Right cardiac atrium (tissue), 5 donors: ENCODE data around the gene PATE1. TPM values are rescaled to one million over a fixed set of nuclear protein-coding genes. Genes with fewer than 3 reads are reported as not detected.
"Not testable (repeated sequence)": the region's sequence is repeated elsewhere in the genome, so short reads cannot be mapped to it uniquely, and the experiment has no call there.

Source experiments
- ATAC-seq, 2 donors: fragments of 200-7000 bp; cut with Tn5 transposase; one replicate each; pipeline versions ENCODE4 v1.8.0 to v1.9.1; 2020; ENCODE audit warnings: moderate library complexity in 2 of 2, mild to moderate bottlenecking in 1 of 2
- DNase-seq, 3 donors: peaks; one replicate each; pipeline ENCODE4 v3.0.0-alpha.2; 2020
- H3K27ac ChIP-seq: one replicate; pipeline ENCODE4 v1.5.1; 2013; ENCODE audit warnings: mild to moderate bottlenecking, low read length, control low read depth, moderate library complexity
- H3K27me3 ChIP-seq: one replicate; pipeline ENCODE4 v1.6.1; 2013; ENCODE audit not compliant: control insufficient read depth, insufficient read depth
- H3K4me1 ChIP-seq: one replicate; pipeline ENCODE4 v1.6.1; 2013; ENCODE audit warnings: low read length; ENCODE audit not compliant: control insufficient read depth, insufficient read depth
- H3K4me3 ChIP-seq: one replicate; pipeline ENCODE4 v1.5.1; 2013; ENCODE audit warnings: low read length, control low read depth
- H3K9me3 ChIP-seq: one replicate; pipeline ENCODE4 v1.6.1; 2013; ENCODE audit warnings: low read length; ENCODE audit not compliant: control insufficient read depth
- WGBS: extraction: QIAGEN DNeasy Blood & Tissue Kit; methylation state at CpG from one replicate; pipeline ENCODE4 v1.1.7; 2013; 5-methylcytosine and 5-hydroxymethylcytosine counted together
- intact Hi-C, 4 donors: fragments of 100-400 bp; cut with DNase I; formaldehyde crosslinking; loops; one replicate each; pipeline versions ENCODE4 v1.11.0 to v1.14.0; 2022 to 2023
- long read RNA-seq, 4 donors: library from polyadenylated mRNA; unstranded; transcript quantifications; one replicate each; pipeline ENCODE4 v2.0.0, GENCODE V29; 2020 to 2021
- polyA plus RNA-seq: library from polyadenylated mRNA; stranded (reverse); fragments of 200-250 nt; gene quantifications from one replicate; pipeline ENCODE4 v1.2.3, GENCODE V29; 2013
- total RNA-seq, 4 donors: library from RNA; stranded (reverse); fragmentation: NEBNext Ultra II Directional; extraction: Animal tissue kit (Norgen Biotek cat#: 25700); gene quantifications; one replicate each; pipeline ENCODE4 v1.2.1, GENCODE V29; 2021
- donor health status: healthy with polysubstance abuse.
- donor health status: DM: no; HTN: yes; CAD: no.
- donor health status: DM: no; HTN: no; CAD: no.
- donor health status: DM: no; HTN: yes; CAD: no; lungs with severe emphysema.
- donor health status: DM: yes; HTN: yes; CAD: no.

PATE1 gene
- not detected for total RNA-seq
- not detected for polyA plus RNA-seq
- long read RNA-seq, donor 1 = 0 reads
- long read RNA-seq, donor 2 = 0 reads
- long read RNA-seq, donor 3 = 0 reads
- long read RNA-seq, donor 4 = 0 reads

GRCh38 chr11:125745979-125746378 is at the start of gene PATE1:
TSS of gene PATE1 (plus strand) at chr11:125746279. CDS start at chr11:125746305, 26 bp downstream.
- H3K27me3 ChIP-seq = no peaks in the 10 kb centered on the region
- H3K4me3 ChIP-seq = no peak within 1 kb of the TSS
- no peaks in the 10 kb centered on the region for H3K9me3 ChIP-seq
- intact Hi-C loops = no loop called here
- ATAC-seq (no peak), DNase-seq (no peak)
- 84% methylated on average over 3 of the region's 3 CpGs for WGBS
- H3K27ac ChIP-seq = no peak within 1 kb of the TSS
- H3K4me1 ChIP-seq = no peaks in the 10 kb centered on the region

DNA sequence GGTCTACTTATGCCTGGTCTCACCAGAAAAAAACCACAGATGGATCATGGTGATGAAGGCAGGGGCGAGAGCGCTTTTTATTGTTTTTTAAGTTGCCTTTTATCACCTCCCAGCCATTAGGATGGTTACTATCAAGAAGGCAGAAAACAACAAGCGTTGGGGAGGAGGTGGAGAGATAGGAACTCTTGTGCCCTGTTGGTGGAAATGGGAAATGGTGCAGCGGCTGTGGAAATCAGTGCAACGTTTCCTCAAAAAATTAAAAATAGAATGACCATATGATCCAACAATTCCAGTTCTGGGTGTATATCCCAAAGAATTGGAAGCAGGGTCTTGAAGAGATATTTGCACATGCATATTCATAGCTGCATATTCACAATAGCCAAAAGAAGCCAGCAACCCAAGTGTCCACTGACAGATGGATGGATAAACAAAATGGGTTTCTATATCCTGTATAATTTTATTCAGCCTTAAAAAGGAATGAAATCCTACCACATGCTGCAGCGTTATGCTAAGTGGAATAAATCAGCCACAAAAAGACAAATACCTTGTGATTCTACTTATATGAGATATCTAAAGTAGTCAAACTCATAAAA is 45.0 kb upstream of the PATE1 start:
- intact Hi-C loops = no loop called here
- ATAC-seq (no peak), DNase-seq (no peak)
- no peaks in the 10 kb centered on the region for H3K4me1 ChIP-seq
- no peak overlapping the region for H3K27ac ChIP-seq
- H3K27me3 ChIP-seq = no peaks in the 10 kb centered on the region
- no peaks in the 10 kb centered on the region for H3K9me3 ChIP-seq
- H3K4me3 ChIP-seq = no peak overlapping the region
- 62% methylated on average over 6 of the region's 6 CpGs for WGBS

- Histone ChIP-seq H3K27me3 (no peaks in the 10 kb centered on the region), H3K4me1 (no peaks in the 10 kb centered on the region), H3K4me3 (no peak overlapping the region), H3K9me3 (no peaks in the 10 kb centered on the region), H3K27ac (no peak overlapping the region)
- DNase-seq (no peak), ATAC-seq (no peak)
- intact Hi-C loops = no loop called here
- WGBS = 39% methylated on average over 6 of the region's 6 CpGs
Measured at GRCh38 chr11:125701858-125702621, 44.0 kb upstream of the PATE1 start.

GRCh38 chr11:125704686-125705085 is 41.4 kb upstream of the PATE1 start:
- H3K4me1 ChIP-seq, H3K27ac ChIP-seq, H3K9me3 ChIP-seq, ATAC-seq, intact Hi-C loops, H3K4me3 ChIP-seq, DNase-seq, H3K27me3 ChIP-seq: not testable (repeated sequence)
- 94% methylated on average over 24 of the region's 24 CpGs for WGBS

DNA sequence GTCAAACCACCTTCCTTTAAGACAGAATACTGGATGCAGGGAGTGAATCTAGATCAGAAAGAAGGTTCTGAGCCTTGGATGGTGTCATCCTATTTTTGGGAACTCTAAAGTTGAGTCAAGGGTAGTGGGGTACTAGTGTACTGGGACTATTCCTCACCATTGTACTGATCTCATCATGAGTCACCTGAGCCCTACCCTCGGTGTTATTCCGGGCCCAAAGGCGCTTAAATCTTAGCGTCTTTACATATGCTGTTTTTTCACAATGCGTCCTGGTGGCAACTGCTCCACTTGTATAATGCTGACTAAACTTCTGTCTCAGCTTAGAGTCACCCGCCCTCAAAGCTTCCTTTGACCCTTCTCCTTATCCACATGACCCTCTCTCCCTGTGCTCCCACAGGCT is 25.3 kb upstream of the PATE1 start:
- no peak overlapping the region for H3K27ac ChIP-seq
- no peaks in the 10 kb centered on the region for H3K27me3 ChIP-seq
- no peak for DNase-seq
- WGBS = 78% methylated on average over 6 of the region's 6 CpGs
- H3K4me3 ChIP-seq = no peak overlapping the region
- no peaks in the 10 kb centered on the region for H3K4me1 ChIP-seq
- no peaks in the 10 kb centered on the region for H3K9me3 ChIP-seq
- no peak for ATAC-seq
- intact Hi-C loops = no loop called here

DNA sequence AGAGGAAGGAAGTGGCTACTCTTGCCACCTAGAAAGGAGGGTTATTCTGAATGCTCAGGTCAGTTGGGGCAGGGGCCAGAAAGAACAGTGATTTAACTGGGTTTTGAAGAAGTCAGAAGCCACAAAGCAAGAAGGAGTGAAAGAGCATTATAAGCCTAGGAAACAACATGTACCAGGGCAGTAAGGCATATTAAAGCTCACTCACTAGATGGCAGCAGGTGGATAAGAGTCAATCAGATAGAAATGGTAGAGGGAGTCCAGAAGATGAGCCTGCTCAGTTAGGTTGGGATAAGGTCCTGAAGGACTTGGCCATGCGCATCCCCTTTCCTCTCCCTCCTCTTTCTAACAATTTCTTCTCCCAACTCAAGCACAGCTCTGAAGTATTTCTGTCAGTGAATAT is 22.0 kb upstream of the PATE1 start:
- Histone ChIP-seq H3K4me3 (no peak overlapping the region), H3K4me1 (no peaks in the 10 kb centered on the region), H3K27ac (no peak overlapping the region), H3K27me3 (no peaks in the 10 kb centered on the region), H3K9me3 (no peaks in the 10 kb centered on the region)
- WGBS = 91% methylated on average over 1 of the region's 1 CpG
- intact Hi-C loops = no loop called here
- ATAC-seq = no peak
- no peak for DNase-seq

GRCh38 chr11:125728969-125729368 is 17.1 kb upstream of the PATE1 start:
- WGBS = 74% methylated on average over 3 of the region's 3 CpGs
- DNase-seq (no peak), ATAC-seq (no peak)
- H3K27ac ChIP-seq = no peak overlapping the region
- H3K4me3 ChIP-seq = no peak overlapping the region
- intact Hi-C loops = no loop called here
- H3K9me3 ChIP-seq = no peaks in the 10 kb centered on the region
- H3K27me3 ChIP-seq = no peaks in the 10 kb centered on the region
- H3K4me1 ChIP-seq = no peaks in the 10 kb centered on the region

DNA sequence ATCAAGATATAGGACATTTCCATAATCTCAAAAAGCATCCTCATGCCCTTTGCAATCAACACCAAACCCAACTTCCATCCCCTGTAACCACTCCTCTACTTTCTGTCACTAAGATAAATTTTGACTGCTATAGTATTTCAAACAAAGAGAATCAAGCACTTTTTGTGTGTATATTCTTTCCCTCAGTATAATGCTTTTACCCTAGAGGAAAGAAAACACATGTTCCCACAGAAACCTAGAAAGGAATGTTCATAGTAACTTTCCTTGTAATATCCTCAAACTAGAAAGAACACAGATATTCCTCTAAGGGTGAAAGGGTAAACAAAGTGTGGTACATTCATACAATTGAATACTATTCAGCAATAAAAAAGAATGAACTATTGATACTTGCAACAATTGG is 5.5 kb upstream of the PATE1 start:
- H3K9me3 ChIP-seq = no peaks in the 10 kb centered on the region
- no peak overlapping the region for H3K27ac ChIP-seq
- DNase-seq = no peak
- ATAC-seq = no peak
- no peaks in the 10 kb centered on the region for H3K27me3 ChIP-seq
- intact Hi-C loops = no loop called here
- no peak overlapping the region for H3K4me3 ChIP-seq
- H3K4me1 ChIP-seq = no peaks in the 10 kb centered on the region

DNA sequence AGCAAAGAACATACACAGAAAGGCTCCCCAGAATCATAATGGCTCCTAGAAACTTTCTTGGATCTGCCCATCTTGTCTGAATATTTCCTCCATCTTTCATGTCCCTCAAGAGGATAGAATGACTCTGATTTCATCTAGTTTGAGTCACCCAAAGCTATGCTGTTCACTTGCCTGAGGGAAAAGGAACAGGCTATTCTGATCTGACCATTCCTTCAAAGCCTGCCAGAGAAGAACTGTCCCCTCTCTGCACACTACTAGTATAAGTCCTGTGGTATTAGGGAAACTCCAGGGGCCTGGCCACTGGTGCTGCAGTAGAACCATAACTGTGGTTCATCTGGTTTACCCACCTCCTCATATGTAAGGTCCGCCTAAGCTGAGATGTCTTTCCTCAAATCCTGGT is 2.4 kb upstream of the PATE1 start:
- ATAC-seq (no peak), DNase-seq (no peak)
- 90% methylated on average over 1 of the region's 1 CpG for WGBS
- intact Hi-C loops = no loop called here
- Histone ChIP-seq H3K27ac (no peak overlapping the region), H3K4me3 (no peak overlapping the region), H3K27me3 (no peaks in the 10 kb centered on the region), H3K9me3 (no peaks in the 10 kb centered on the region), H3K4me1 (no peaks in the 10 kb centered on the region)

DNA sequence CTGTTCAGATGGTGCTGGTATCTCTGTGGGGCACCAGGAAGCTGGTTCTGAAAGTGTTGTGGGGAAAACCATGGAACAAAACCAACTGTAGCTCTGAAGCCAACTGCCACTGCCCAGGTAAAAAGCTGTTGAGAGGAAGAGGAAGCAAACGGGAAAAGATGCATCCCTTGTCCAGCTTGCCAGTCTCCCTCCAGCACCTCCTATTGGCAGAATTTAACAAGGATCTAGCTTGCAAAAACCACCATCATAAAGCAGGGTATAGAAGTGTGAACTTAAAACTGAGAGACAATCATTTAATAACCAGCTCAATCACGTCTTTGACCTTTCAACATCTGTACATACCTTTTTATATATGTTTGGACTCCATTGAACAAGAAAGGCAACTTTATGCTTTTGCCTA is 4.5 kb downstream of the PATE1 start:
- WGBS = 33% methylated on average over 2 of the region's 2 CpGs

DNA sequence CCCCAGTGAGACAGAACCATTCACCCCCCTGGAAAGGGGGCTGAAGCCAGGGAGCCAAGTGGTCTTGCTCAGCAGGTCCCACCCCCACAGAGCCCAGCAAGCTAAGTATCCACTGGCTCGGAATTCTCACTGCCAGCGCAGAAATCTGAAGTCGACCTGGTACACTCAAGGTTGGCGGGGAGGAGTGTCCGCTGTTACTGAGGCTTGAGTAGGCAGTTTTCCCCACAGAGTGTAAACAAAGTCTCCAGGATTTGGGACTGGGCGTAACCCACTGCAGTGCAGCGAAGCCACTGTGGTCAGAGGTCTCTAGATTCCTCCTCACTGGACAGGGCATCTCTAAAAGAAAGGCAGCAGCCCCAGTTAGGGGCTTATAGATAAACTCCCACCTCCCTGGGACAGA is 10.0 kb downstream of the PATE1 start:
- intact Hi-C loops = no loop called here
- Histone ChIP-seq H3K9me3 (no peaks in the 10 kb centered on the region), H3K4me3 (no peak overlapping the region), H3K27me3 (no peaks in the 10 kb centered on the region), H3K4me1 (no peaks in the 10 kb centered on the region), H3K27ac (no peak overlapping the region)
- DNase-seq (no peak), ATAC-seq (no peak)
- WGBS = 75% methylated on average over 7 of the region's 7 CpGs

More for the DNA sequence above, 4.5 kb downstream of the PATE1 start:
- no peak for DNase-seq
- H3K27ac ChIP-seq = no peak overlapping the region
- H3K4me3 ChIP-seq = no peak overlapping the region
- no peaks in the 10 kb centered on the region for H3K4me1 ChIP-seq
- H3K27me3 ChIP-seq = no peaks in the 10 kb centered on the region
- intact Hi-C loops = no loop called here
- no peaks in the 10 kb centered on the region for H3K9me3 ChIP-seq
- ATAC-seq = no peak
